ENCODE data around the gene JUNB. TPM values are rescaled to one million over a fixed set of nuclear protein-coding genes. Genes with fewer than 3 reads are reported as not detected.
A peak's percentile ranks its signal among the peaks of the same experiment; 100 is the strongest.

The JUNB gene
- total and polyA plus RNA-seq, 2 of the 8 experiments (the other 6 are each of a cell fraction or from before 2014, with no cell fraction given): 7.4 to 10.0 TPM

DNA sequence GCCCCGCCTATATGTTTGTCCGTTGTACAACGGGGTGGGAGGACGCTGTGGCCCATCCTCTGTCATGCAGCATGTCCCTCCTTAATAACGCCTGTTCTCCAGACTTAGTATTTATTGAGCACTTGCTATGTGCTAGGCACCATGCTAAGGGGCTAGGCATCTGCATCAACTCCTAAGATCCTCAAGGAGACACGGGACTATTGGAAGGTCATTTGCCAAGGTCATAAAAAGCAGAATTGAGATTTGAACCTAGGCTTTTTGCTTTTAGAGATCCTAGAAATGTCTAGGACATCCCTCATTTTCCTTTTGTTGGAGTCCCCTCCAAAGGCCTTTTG is 45.2 kb downstream of the JUNB start:
- H3K18ac ChIP-seq (ENCODE audit: extremely low read depth, low read length): no peak overlapping the region
- H3K27ac ChIP-seq (ENCODE audit: low read depth, low read length): peak overlapping the region; percentile 6; the same call in 1 of the 2 replicates
- no peak overlapping the region for H4K8ac ChIP-seq (ENCODE audit: extremely low read depth, insufficient read depth, low read length)
- H3K27me3 ChIP-seq (replicated peaks in 1 of 4; ENCODE audit: control insufficient read depth in 3 of 4, extremely low read depth in 1 of 4, insufficient read depth in 3 of 4, low read length in 3 of 4): peaks cover 0 to 13% (median 9%) of the 10 kb centered on the region in 4 experiments; a peak in 5 of 7 replicates
- H3K79me2 ChIP-seq (ENCODE audit: control insufficient read depth in 1 of 2, insufficient read depth in 2 of 2, low read length in 2 of 2): no peaks in the 10 kb centered on the region
- H2BK20ac ChIP-seq (ENCODE audit: low read length): no peak overlapping the region
- no peaks in the 10 kb centered on the region for H3K36me3 ChIP-seq (ENCODE audit: control insufficient read depth in 2 of 4, insufficient read depth in 4 of 4, low read length in 3 of 4)
- peaks cover 0 to 20% of the 10 kb centered on the region in 2 experiments for H4K20me1 ChIP-seq (replicated peaks in 1 of 2; ENCODE audit: control insufficient read depth in 1 of 2, insufficient read depth in 2 of 2, low read length in 2 of 2)
- TF ChIP-seq KDM1A (IDR thresholded peaks at IDR 0.05; ENCODE audit: borderline replicate concordance, low read length) (no peak), NANOG (IDR thresholded peaks at IDR 0.05; ENCODE audit: insufficient read depth, low read depth, low read length, poor library complexity, severe bottlenecking) (no peak), BCL11A (IDR thresholded peaks at IDR 0.05; ENCODE audit: low read depth in 2 of 2, low read length in 2 of 2) (no peak)
- H3K4me2 ChIP-seq (ENCODE audit: insufficient read depth in 1 of 2, low read depth in 2 of 2, low read length in 2 of 2): peak overlapping the region; percentile 81 to 88
- DNase-seq (ENCODE audit: low read depth in 1 of 2, low spot score in 2 of 2) (no peak), FAIRE-seq (no peak)
- no peak overlapping the region for H4K5ac ChIP-seq (ENCODE audit: insufficient read length, low read depth, low read length)
- no peak overlapping the region for H2AK5ac ChIP-seq (ENCODE audit: low read depth, low read length)
- H2AFZ ChIP-seq (ENCODE audit: low read length): no peak overlapping the region
- no peak overlapping the region for H3K9ac ChIP-seq (replicated peaks in 1 of 4; ENCODE audit: extremely low read depth in 1 of 4, low read depth in 3 of 4, low read length in 3 of 4)
- CTCF ChIA-PET (ENCODE audit: partially characterized antibody): interaction anchor here (1.2 to 1.5 kb wide), 4 partner anchors 8 to 50 kb away, joined by 3 to 18 read pairs (median 8); partner anchors contain the start of gene KLF1
- peak overlapping the region in 1 of 4 experiments; percentile 81; a peak in 1 of 8 replicates for H3K4me3 ChIP-seq (ENCODE audit: extremely low read depth in 1 of 4, insufficient read depth in 2 of 4, low read depth in 3 of 4, low read length in 4 of 4)
- WGBS, 2 experiments (ENCODE audit: extremely low coverage in 1 of 2, insufficient coverage in 1 of 2, insufficient read length in 1 of 2, insufficient replicate concordance in 2 of 2, low coverage in 1 of 2, low lambda C conversion rate in 2 of 2, missing lambda C conversion rate in 1 of 2): 21% methylated on average over 6 of the region's 6 CpGs; no CpG with 5 or more reads in 1 of the 2 experiments
- H3K4me1 ChIP-seq (replicated peaks in 1 of 4; ENCODE audit: control insufficient read depth in 3 of 4, insufficient read depth in 4 of 4, low read length in 3 of 4): peaks cover 8 to 44% (median 21%) of the 10 kb centered on the region in 4 experiments
- H2BK12ac ChIP-seq (ENCODE audit: low read depth, low read length): no peak overlapping the region; the same call in 1 of the 2 replicates
- no peak overlapping the region for H3K56ac ChIP-seq (replicated peaks; ENCODE audit: insufficient read length, low read depth, low read length)
- H3K23me2 ChIP-seq (ENCODE audit: low read depth, low read length): peaks cover 25% of the 10 kb centered on the region
- no peaks in the 10 kb centered on the region; the same call in 1 of the 2 replicates for H3K79me1 ChIP-seq (ENCODE audit: low read depth, low read length)
- no peak overlapping the region for H3K23ac ChIP-seq (ENCODE audit: insufficient read length)
- H4K91ac ChIP-seq (replicated peaks; ENCODE audit: insufficient read length, low read length): no peak overlapping the region
- no peaks in the 10 kb centered on the region for H3K9me3 ChIP-seq (ENCODE audit: insufficient read depth in 2 of 2, low read depth in 1 of 2, low read length in 1 of 2)
- no peak overlapping the region for H3K14ac ChIP-seq (ENCODE audit: insufficient read length)
- POLR2A ChIA-PET (ENCODE audit: partially characterized antibody): interaction anchor here (1.0 to 1.4 kb wide), 3 partner anchors 9 to 101 kb away, joined by 4 read pairs; no protein-coding TSS in a partner anchor
- no peak overlapping the region; the same call in 1 of the 2 replicates for H2BK15ac ChIP-seq (ENCODE audit: low read length)
- no peak overlapping the region for H3K4ac ChIP-seq (replicated peaks; ENCODE audit: insufficient read length, low read depth, low read length)
- 0 out of 2 replicates have a peak overlapping the region, but pooled peaks have one; percentile 20 for H2BK5ac ChIP-seq (ENCODE audit: low read depth, low read length)
- H2BK120ac ChIP-seq (replicated peaks; ENCODE audit: low read depth, low read length): no peak overlapping the region
